NCI-H1417 (cell line): ENCODE measurements around the gene C3AR1.
"Not testable (repeated sequence)": the region's sequence is repeated elsewhere in the genome, so short reads cannot be mapped to it uniquely, and the experiment has no call there.

Source experiments
- DNase-seq, 3 experiments: peaks; one replicate each; lab custom pipeline; 2025; lab: John Stamatoyannopoulos, UW

C3AR1 gene

GRCh38 chr12:8065991-8066594 is at the start of gene C3AR1:
Gene C3AR1, minus strand, starts transcription at chr12:8066359. Its CDS starts 6,174 bp downstream, at chr12:8060185.
- no peak for DNase-seq

- DNase-seq: not testable (repeated sequence)
These were observed 47.0 kb upstream of the C3AR1 start for GRCh38 chr12:8113117-8113516.

- DNase-seq: peak; percentile 27 to 82 (median 57)
These were observed 42.7 kb upstream of the C3AR1 start for GRCh38 chr12:8108808-8109398.

GRCh38 chr12:8099235-8099634 is 33.1 kb upstream of the C3AR1 start:
- no peak for DNase-seq

- DNase-seq: no peak
These were observed 30.2 kb upstream of the C3AR1 start for GRCh38 chr12:8096281-8096915.

GRCh38 chr12:8093291-8093690 is 27.1 kb upstream of the C3AR1 start:
- no peak for DNase-seq

GRCh38 chr12:8089716-8090115 is 23.6 kb upstream of the C3AR1 start:
- no peak for DNase-seq

DNA sequence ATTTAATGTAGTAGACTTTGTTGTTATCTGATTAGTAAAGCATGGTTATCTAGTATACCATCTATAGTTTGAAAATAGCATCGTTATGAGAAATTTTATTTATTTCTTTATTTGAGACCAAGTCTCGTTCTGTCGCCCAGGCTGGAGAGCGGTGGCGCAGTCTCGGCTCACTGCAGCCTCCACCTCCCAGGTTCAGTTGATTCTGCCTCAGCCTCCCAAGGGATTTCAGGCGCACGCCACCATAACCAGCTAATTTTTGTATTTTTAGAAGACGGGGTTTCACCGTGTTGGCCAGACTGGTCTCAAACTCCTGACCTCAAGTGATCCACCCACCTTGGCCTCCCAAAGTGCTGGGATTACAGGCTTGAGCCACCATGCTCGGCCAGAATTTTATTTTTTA is 23.1 kb upstream of the C3AR1 start:
- not testable (repeated sequence) for DNase-seq

GRCh38 chr12:8088574-8088973 is 22.4 kb upstream of the C3AR1 start:
- no peak for DNase-seq

DNA sequence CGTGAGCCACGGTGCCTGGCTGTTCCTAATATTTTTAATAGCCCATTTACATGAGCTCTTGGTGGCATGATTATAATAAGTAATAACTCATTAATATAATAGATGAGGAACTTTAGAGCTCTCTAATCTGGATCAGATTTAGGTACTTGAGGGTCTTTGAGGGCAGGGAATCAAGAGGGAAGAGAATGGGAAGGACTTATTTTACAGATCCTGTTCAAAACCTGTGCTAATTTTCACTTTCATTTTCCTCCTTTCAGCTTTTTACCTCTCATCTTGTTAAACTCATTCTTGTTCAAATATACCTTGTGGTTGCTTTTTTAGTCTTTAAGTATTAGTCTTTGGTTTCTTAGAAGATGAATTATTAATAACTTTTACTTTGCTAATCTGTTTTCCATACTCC is 21.5 kb upstream of the C3AR1 start:
- DNase-seq: no peak

DNA sequence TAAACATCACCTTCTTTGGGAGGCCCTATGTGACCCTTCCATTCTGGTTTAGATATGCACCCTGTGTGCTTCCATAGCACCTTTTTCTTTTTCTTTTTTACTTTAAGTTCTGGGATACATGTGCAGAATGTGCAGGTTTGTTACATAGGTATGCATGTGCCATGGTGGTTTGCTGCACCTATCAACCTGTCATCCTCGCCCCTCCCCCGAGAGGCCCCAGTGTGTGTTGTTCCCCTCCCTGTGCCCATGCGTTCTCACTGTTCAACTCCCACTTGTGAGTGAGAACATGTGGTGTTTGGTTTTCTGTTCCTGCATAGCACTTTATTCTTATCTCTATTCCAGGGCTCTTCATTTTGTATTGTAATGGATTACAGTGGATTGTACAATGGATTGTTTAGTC is 18.2 kb upstream of the C3AR1 start:
- DNase-seq: not testable (repeated sequence)

- DNase-seq: peak in 1 of 3 experiments; percentile 53
These were observed 16.6 kb upstream of the C3AR1 start for GRCh38 chr12:8082808-8083100.

DNA sequence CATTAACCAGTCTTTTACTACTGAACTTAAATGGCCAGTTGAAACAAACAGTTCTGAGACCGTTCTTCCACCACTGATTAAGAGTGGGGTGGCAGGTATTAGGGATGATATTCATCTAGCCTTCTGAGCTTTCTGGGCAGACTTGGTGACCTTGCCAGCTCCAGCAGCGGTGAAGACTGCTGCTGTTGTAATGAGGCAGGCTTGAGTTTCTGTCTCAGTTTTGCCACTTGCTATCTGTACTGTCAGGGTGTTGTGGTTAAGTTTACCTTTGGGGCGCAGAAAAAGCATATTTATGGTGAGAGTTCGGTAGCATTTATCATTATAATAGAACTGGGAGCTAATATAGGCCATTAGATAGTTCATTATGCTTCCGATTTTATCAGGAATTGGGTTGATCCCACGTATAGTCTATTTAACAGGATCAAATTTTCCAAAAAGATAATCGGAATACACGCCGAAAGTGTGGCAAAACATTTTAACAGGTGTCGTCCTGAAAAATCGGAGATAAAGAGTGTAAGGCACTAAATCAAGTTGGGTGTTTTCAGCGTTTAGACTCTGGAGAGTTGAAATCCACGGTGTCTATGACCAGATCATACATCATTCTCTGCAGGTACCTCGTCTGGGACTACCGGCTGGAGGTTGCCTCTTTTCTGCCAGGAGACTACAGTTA is 15.2 kb upstream of the C3AR1 start:
- DNase-seq: peak; percentile 19 to 74 (median 48)

DNA sequence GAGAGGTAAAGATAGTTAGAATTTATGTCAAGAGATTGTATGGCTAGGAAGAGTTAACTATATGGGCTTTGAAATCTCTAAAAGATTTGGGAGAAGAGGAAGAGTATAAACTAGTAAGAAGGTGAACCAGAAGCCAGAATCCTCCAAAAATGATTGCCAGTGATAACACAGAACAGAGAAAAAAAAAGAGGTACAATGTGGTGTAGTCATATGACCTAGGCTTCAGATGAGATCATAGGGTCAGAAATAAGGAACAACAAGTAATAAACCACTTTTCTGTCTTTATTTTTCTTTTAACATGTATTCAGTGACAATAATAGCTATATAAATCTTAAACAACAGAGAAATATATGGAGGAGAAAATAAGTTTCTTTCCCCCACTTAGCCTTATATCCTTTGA is 14.0 kb upstream of the C3AR1 start:
- no peak for DNase-seq

- DNase-seq: no peak
These were observed 12.8 kb upstream of the C3AR1 start for GRCh38 chr12:8078916-8079315.

- peak in 2 of 3 experiments; percentile 9 to 73 for DNase-seq
These were observed 12.2 kb upstream of the C3AR1 start for GRCh38 chr12:8078398-8078797.

GRCh38 chr12:8077207-8077606 is 11.0 kb upstream of the C3AR1 start:
- peak in 2 of 3 experiments; percentile 45 to 80 for DNase-seq

GRCh38 chr12:8076366-8076765 is 10.2 kb upstream of the C3AR1 start:
- no peak for DNase-seq

GRCh38 chr12:8075935-8076334 is 9.8 kb upstream of the C3AR1 start:
- DNase-seq: no peak

- DNase-seq: not testable (repeated sequence)
These were observed 5.7 kb upstream of the C3AR1 start for GRCh38 chr12:8071820-8072219.

DNA sequence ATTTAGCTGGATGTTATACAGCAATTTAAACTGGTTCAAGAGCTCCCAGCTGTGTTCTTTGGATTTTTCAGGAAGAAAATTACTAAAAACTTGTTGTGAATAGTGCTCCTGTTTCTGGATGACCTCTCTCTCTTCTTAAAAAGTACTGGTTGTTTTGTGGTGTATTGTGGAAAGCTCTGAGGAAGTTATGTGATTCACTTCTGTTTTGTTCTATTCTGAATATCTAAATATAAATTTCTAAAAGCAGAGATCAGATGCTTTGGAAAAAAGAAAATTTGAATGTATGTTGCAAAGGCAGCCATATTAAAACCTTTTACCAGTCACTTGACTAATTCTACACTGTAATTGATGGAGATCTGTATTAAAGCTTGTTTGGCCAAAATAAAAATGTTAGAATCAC is 3.4 kb upstream of the C3AR1 start:
- no peak for DNase-seq

GRCh38 chr12:8064131-8064530 is 2.0 kb downstream of the C3AR1 start:
- no peak for DNase-seq

- DNase-seq: no peak
These were observed 7.7 kb downstream of the C3AR1 start for GRCh38 chr12:8058506-8058905.
